Caki2 (cell line): ENCODE data around the gene MAPK1. TPM values are rescaled to one million over a fixed set of nuclear protein-coding genes. Genes with fewer than 3 reads are reported as not detected.
"Not testable (repeated sequence)": the region's sequence is repeated elsewhere in the genome, so short reads cannot be mapped to it uniquely, and the experiment has no call there.

ENCODE experiments used
- DNase-seq: peaks from one replicate; pipeline ENCODE4 v3.0.0-alpha.2; 2015; ENCODE audit warnings: low read depth
- in situ Hi-C: cut with HindIII; loops from 2 replicates; pipeline ENCODE4 v1.10.0; 2016; ENCODE audit warnings: low sequenced_read_pairs, low pct_unique_long_range_greater_than_20kb, mixed read lengths
- total RNA-seq: library from RNA; depleted of rRNA; stranded (reverse); fragments of >200 nt; shearing (Covaris generic); gene quantifications from 2 replicates; pipeline ENCODE4 v1.2.3, GENCODE V29; 2014; ENCODE audit warnings: low replicate concordance

The MAPK1 gene
- total RNA-seq, 1 experiment from 2014 or later, result 34.9 TPM

DNA sequence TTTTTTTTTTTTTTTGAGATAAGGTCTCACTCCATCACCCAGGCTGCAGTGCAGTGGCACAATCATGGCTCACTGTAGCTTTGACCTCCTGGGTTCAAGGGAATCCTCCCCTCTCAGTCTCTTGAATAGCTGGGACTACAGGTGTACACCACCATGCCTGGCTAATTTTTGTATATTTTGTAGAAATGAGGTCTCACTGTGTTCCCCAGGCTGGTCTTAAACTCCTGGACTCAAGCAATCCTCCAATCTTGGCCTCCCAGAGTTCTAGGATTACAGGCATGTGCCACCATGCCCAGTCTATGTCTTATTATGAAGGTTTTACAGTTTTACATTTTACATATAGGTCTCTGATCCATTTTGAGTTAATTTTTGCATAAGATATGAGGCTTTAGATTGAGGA lies 20.4 kb upstream of the MAPK1 start:
- DNase-seq, result no peak
- in situ Hi-C loops, result no loop called here

DNA sequence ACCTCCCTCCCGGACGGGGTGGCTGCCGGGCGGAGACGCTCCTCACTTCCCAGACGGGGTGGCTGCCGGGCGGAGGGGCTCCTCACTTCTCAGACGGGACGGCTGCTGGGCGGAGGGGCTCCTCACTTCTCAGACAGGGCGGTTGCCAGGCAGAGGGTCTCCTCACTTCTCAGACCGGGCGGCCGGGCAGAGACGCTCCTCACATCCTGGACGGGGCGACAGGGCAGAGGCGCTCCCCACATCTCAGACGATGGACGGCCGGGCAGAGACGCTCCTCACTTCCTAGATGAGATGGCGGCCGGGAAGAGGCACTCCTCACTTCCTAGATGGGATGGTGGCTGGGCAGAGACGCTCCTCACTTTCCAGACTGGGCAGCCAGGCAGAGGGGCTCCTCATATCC lies 16.5 kb upstream of the MAPK1 start:
- DNase-seq, in situ Hi-C loops: not testable (repeated sequence)

DNA sequence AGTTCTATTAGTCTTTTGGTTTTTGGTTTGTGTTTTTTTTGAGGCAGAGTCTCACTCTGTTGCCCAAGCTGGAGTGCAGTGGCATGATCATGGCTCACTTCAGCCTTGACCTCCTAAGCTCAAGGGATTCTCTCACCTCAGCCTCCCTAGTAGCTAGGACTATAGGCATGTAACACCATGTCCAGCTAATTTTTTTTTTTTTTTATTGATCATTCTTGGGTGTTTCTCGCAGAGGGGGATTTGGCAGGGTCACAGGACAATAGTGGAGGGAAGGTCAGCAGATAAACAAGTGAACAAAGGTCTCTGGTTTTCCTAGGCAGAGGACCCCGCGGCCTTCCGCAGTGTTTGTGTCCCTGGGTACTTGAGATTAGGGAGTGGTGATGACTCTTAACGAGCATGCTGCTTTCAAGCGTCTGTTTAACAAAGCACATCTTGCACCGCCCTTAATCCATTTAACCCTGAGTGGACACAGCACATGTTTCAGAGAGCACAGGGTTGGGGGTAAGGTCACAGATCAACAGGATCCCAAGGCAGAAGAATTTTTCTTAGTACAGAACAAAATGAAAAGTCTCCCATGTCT lies 15.4 kb upstream of the MAPK1 start:
- DNase-seq, in situ Hi-C loops: not testable (repeated sequence)

DNA sequence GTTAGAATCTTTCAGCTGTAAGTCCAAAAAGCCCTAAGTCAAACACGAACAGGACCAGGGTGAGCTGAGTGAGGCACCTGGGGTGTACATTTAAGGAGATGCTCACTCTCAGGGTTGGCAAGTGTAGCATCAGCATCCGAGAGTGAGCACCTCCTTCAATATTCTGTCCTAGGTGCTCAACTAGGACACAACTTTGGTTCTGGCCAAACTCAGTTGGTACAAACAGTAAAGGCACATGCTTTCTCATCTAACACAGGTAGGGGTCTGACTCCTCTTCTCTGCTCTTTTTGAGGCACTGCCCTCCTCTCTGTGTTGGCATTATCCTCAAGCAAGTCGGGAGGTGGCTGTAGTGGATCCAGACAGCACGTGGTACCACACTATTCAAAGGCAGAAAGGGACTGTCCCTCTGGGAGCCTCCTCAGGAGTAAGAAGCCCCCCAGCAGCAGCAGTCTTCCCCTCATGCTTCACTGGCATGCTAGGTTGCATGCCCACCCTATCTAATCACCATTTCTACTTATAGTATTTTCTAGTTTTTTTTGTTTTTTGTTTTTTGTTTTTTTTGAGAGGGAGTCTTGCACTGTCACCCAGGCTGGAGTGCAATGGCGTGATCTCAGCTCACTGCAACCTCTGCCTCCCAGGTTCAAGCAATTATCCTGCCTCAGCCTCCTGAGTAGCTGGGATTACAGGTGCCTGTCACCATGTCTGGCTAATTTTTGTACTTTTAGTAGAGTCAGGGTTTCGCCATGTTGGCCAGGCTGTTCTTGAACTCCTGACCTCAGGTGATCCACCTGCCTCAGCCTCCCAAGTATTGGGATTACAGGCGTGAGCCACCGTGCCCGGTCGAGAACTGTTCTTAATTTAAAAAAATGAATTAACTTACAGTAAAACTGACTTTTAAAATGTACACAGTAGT lies 14.7 kb upstream of the MAPK1 start:
- in situ Hi-C loops, result no loop called here
- no peak for DNase-seq

DNA sequence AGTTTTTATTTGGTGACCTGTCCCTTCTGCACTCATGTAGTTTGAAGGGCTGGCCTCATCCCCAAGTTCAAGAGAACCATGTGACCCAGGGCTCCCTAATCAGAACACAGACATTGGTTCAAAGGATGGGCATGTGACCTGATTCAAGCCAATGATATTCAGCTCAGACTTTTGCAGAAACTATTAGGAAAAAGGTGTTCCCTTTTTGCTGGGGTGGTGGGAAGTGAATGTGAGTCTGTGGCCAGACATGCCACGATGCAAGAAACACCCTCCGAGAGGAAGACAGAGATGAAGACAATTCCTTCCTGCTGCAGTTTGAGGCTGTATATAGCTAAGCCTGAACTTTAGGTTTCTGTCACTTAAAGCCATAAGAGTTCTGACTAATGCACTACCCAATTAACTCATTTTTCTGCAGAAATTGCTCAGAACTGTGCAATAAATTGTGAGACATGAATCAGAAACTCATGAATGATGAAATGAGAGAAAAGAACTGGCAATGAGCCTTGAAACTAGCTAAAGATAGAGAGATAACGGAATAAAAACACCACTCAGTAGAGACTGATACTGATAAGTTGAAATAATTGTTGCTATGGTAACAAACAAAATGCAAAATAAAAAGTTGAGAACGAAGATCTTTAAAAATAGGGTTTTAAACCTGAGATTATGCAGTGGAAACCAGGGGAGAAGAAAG lies 9.2 kb upstream of the MAPK1 start:
- no peak for DNase-seq
- in situ Hi-C loops, result no loop called here

DNA sequence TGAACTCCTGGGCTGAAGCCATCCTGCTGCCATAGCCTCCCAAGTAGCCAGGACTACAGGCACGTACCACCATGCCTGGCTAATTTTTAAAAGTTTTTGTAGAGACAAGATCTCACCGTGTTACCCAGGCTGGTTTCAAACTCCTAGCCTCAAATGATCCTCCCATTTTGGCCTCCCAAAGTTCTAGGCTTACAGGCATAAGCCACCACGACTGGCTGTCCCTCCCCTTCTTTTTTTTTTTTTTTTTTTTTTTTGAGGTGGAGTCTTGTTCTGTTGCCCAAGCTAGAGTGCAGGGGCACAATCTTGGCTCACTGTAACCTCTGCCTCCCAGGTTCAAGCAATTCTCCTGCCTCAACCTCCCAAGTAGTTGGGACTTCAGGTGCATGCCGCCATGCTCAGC lies 7.5 kb upstream of the MAPK1 start:
- DNase-seq, in situ Hi-C loops: not testable (repeated sequence)

DNA sequence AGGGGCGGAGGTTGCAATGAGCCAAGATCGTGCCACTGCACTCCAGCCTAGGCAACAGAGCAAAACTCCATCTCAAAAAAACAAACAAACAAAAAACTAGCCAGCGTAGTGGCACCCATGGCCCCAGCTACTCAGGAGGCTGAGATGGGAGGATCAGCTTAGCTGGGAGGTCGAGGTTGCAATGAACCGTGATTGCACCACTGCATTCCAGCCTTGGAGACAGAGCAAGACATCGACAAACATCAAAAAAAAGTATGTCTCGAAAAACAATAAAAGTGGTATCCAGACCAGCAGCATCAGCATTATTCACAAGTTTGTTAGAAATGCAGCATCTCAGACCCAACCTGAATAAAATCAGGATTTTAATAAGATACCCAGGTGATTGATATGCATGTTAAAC lies 6.2 kb upstream of the MAPK1 start:
- in situ Hi-C loops, result no loop called here
- no peak for DNase-seq

DNA sequence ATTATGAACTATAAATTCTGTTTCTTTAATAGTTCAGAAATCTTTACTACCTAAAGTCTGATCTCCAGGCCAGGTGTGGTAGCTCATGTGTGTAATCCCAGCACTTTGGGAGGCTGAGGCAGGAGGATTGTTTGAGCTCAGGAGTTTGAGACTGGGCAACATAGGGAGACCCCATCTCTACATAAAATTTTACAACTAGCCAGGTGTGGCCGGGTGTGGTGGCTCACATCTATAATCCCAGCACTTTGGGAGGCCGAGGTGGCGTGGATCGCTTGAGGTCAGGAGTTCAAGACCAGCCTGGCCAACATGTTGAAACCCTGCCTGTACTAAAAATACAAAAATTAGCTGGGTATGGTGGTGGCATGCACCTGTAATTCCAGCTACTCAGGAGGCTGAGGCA lies 5.3 kb upstream of the MAPK1 start:
- in situ Hi-C loops, DNase-seq: not testable (repeated sequence)

DNA sequence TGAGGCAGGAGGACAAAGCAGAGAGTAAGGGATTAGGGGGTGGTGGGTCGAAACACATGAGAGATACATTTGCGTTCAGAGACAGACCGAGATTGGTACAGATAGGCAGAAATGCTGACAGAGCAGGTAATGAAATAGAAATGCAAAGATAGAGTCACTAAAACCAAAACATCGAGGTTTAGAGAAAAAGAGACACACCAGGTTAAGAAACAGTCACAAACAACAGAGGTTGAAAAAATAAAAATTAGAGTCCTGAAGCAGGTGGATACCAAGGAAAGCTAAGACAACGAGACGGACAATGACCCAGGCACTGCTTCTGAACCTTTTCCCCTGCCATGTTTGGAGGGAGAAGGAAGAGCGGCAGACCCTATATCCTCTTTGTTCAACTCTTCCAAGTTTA lies 1.2 kb upstream of the MAPK1 start:
- in situ Hi-C loops, result no loop called here
- no peak for DNase-seq

DNA sequence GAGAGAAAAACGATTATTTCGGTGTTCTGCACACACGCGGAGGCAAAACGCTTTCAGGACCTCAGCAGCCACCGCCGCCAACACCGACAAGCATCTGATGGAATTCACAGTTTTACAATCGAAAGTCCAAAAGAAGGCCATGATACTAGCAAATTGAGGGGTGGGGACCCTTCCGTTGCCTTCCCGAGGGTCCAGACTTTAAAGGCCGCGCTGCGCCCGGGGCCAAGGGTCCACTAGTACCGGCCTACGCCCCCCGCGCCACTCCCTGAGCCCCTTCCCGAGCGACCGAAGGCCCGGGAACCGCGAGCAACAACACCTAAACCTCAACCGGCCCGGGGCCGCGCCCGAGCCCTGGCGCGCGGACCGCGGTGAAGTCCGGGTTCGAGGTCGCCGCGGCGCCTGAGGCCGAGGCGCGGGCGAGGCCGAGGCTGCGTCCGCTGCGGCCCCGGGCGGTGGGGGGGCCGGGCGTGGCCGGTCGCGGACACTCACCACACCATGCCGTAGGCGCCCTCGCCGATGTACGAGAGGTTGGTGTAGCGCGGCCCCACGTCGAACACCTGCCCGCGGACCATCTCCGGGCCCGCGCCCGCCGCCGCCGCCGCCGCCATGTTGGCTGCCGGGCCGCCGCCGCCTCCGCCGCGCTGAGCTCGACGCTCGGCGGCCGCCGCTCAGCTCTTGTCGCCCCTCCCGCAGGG lies 465 bp downstream of the MAPK1 start:
- in situ Hi-C loops, result no loop called here
- no peak for DNase-seq

DNA sequence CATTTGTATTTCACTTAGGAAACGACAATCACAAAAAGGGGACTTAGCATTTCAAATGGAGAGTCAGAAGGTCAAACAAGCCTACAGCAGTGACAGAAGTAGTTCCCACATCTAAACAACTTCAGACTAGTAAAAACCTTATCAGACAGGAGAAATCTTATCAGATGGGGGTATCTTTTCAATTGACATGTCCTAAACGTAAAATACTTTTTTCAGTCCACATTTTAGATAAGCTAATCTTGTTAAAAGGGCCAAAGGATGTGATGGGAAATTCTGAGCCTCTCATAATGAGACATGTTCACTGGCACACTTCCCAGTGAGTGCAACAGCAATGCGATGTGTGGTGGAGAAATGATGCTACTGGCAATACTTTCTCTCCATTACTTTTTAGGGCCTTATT lies 2.4 kb downstream of the MAPK1 start:
- DNase-seq, result no peak
- in situ Hi-C loops, result no loop called here

DNA sequence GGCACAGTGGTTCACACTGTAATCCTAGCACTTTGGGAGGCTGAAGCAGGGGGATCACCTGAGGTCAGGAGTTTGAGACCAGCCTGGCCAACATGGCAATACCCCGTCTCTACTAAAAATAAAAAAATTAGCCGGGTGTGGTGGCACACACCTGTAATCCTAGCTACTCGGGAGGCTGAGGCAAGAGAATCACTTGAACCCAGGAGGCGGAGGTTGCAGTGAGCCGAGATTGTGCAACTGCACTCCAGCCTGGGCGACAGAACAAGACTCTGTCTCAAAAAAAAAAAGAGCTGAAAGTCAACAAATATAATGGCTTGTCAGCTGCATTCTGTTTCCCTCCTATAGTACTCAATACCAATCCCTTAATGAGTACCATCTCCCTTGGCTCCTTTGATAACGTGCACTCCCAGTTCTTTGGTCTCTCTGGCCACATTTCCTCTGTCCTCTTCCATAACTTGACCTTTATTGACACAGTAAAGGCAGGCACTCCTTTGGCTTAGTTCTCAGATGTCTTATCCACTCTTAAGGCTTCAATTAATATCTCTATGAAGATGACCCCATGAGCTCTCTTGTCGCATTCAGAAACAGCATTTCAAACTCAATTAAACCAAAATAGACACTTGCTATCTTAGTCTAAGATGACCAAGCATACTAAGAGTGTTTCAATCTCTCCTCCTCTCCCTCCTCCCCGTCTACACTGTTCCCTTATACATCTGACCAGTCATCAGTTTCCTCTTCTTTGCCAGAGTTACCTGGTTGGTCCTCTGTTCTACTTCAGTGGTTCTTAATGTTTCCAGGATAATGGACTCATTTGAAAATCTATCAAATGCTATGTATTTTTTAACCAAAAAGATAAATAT lies 4.8 kb downstream of the MAPK1 start:
- DNase-seq, result no peak
- in situ Hi-C loops, result no loop called here

DNA sequence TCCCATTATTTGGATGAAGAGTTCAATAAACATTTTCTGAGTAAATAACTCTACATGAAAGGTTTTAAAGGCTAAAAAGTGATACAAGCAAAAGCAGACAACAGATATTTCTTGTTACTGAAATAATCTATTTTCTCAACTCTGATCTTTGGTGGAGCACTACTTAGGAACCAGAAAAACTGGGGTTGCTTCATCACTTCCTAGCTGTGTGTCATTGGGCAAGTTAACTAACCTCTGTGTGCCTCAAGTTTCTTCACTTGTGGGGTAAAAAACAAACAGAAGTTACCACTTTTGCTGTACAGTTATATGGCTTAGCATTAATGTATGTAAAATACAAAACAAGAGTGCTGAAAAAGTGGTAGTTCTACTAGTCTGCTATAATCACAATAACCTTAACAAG lies 5.6 kb downstream of the MAPK1 start:
- DNase-seq, result no peak
- in situ Hi-C loops, result no loop called here

DNA sequence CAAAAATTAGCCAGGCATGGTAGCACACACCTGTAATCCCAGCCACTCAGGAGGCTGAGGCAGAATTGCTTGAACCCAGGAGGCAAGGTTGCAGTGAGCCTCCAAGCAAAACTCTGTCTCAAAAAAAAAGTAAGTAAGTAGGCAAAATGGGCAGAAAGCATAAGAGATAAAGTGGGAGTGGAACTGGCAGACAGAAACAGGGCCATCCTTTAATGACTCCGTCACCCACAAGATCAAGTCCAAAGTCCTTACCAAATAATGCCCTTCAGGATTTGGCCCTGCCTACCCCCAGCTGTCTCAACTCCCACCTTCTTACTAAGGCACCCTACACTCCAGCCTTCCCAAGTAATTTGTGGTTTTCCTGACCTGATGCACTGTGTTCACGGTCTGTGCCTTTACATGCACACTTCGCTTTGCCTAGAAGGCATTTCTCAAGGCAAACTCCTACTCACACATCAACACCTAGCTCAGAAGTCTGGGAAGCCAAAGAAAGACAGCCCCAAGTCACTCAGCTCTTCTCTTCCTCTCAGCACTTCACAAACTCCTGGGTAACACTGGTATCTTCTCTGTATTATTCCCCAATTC lies 6.1 kb downstream of the MAPK1 start:
- peak; percentile 42 for DNase-seq
- in situ Hi-C loops, result no loop called here

DNA sequence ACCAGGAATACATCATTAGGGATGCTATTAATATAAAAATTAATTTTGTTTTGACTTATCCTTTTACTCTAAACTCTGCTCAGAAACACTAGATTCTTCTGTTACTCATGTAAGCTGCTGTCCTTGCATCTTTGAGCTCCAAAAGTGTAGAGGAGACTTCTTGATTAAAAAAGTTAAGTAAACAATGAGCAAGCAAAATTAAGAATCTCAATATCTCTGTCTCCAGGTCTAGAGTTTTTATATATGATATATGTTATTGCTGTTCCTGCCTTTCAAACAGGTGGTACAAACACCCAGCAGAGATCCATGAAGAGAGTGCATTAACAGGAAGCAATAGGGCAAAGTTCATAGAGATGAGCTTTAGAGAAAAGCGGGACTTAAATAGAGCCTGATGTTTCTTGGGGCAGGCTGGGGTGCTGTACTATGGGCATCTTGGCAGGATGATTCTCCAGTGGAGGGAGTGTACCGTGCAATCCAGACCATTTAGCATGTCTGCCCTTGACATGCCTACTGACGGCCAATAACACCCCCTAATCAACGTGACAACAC lies 6.9 kb downstream of the MAPK1 start:
- in situ Hi-C loops, result no loop called here
- DNase-seq, result no peak

DNA sequence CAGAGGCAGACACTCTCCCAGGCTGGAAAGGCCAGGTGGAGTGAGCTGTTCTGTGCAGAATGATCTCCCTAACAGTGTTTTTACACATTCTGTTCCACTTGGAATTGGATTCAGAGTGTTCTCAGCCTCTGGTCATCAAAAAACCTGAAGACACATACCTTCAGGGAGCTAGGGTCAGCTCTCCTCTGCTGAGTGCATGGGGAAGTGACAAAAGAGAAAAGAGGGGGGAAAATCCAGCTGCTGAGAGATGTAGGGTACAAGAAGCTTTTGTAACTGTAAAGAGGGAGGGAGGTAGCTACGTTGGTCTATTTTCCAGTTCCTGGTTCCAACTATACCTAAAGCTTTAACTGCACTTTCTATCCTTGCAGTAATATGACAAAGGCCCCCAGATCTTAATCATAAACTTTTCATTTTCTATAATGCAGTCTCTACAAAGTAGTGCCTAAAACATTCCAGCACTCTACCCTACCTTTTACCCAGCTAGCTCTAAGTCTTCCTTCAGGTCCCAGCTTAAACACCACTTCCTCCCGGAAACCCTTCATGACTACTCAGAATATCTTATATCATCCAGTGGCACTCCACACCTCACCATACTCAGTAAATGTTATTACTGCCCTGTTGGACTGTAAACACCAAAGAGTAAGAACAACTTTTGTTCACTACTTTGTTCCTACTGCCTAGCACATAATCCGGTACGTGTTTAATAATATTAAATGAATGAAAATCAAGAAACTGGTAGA lies 9.2 kb downstream of the MAPK1 start:
- DNase-seq, result no peak
- in situ Hi-C loops, result no loop called here

DNA sequence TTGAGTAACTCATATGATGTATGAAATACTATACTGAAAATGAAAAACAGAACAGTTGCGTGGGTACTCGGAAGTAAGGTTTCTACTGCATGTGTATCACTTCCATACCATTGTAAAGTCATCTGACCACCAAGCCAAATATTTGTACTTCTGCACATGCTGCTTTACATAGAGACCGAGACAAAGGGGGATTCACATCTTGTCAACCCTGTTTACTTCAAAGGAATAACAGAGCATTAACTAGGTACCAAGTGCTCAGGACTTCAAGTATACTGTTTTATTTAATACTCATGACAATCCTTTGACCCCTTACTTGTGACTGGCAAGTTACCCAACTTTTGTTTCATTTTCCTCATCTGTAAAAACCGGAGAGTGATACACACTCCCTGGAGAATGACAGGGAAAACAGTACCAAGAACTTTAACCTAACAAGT lies 9.9 kb downstream of the MAPK1 start:
- in situ Hi-C loops, result no loop called here
- DNase-seq, result no peak
